Ishikawa (cell line): ENCODE measurements around the gene BARHL1.

Experiments
- CEBPB ChIP-seq: IDR thresholded peaks from 2 replicates; pipeline ENCODE4 v1.6.1; 2012
- CREB1 ChIP-seq: IDR thresholded peaks from 2 replicates; pipeline ENCODE4 v1.6.1; 2012; ENCODE audit warnings: low read depth
- EGR1 ChIP-seq: IDR thresholded peaks from 2 replicates; pipeline ENCODE4 v1.6.1; 2012
- EP300 ChIP-seq: IDR thresholded peaks from 2 replicates; pipeline ENCODE4 v1.6.1; 2012; ENCODE audit warnings: borderline replicate concordance
- FOXM1 ChIP-seq: IDR thresholded peaks from 2 replicates; pipeline ENCODE4 v1.6.1; 2012; ENCODE audit warnings: low read depth, borderline replicate concordance
- MAX ChIP-seq: IDR thresholded peaks from 2 replicates; pipeline ENCODE4 v1.6.1; 2012
- NFIC ChIP-seq: IDR thresholded peaks from 2 replicates; pipeline ENCODE4 v1.6.1; 2012
- RAD21 ChIP-seq: IDR thresholded peaks from 2 replicates; pipeline ENCODE4 v1.6.1; 2012; ENCODE audit warnings: low read depth
- TAF1 ChIP-seq: IDR thresholded peaks from 2 replicates; pipeline ENCODE4 v1.6.1; 2012; ENCODE audit warnings: low read depth, mild to moderate bottlenecking
- TCF12 ChIP-seq: IDR thresholded peaks from 2 replicates; pipeline ENCODE4 v1.6.1; 2012; ENCODE audit warnings: low read depth
- TEAD4 ChIP-seq: IDR thresholded peaks from 2 replicates; pipeline ENCODE4 v1.6.1; 2012
- YY1 ChIP-seq: IDR thresholded peaks from 2 replicates; pipeline ENCODE4 v1.6.1; 2012; ENCODE audit warnings: low read depth
- ZBTB7A ChIP-seq: IDR thresholded peaks from 2 replicates; pipeline ENCODE4 v1.6.1; 2012; ENCODE audit warnings: low read depth
- TF ChIP-seq, protein P1 (sequence below): IDR thresholded peaks from 2 replicates; pipeline ENCODE4 v1.6.1; 2012; ENCODE audit warnings: low read depth, mild to moderate bottlenecking
- TF ChIP-seq, protein P2 (sequence below): IDR thresholded peaks from 2 replicates; pipeline ENCODE4 v1.6.1; 2012

Gene BARHL1

DNA sequence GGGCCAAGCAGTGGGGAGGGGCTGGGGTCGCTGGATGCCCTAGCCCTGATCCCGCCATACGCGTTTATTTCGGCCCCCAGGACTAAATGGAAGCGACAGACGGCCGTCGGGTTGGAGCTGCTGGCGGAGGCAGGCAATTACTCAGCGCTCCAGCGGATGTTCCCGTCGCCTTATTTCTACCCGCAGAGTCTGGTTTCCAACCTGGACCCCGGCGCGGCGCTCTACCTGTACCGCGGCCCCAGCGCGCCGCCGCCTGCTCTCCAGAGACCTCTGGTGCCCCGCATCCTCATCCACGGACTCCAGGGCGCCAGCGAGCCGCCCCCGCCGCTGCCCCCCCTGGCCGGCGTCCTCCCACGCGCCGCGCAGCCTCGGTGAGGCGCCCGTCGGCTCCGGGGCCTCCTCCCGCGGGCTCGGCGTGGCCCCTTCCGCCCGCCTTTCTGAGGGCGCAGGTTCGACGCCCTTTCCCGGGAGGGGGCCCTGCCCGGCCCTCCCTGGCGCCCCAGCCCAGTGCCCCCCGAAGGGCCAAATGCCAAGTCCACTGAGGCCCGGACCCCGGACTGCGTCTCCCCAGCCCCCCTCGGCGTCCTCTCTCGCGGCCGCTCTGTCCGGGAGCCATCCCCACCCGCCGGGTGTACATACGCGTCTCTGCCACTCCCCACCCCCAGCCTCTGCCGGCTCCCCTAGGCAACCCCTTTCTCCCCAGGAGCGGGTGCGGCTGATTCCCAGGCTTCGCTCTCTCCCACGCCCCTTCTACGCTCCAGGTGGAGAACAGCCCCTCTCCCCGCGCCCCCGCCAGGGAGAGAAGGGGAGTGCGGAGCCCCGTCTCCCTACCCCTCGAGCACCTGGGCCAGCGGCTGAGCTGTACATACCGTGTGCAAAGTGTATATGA, 7.0 kb downstream of the BARHL1 start:
- TF ChIP-seq NFIC (no peak), TCF12 (no peak), ZBTB7A (no peak), RAD21 (no peak), MAX (no peak), CEBPB (no peak), EGR1 (no peak), TEAD4 (no peak), EP300 (no peak)
- TF ChIP-seq, protein P1, sequence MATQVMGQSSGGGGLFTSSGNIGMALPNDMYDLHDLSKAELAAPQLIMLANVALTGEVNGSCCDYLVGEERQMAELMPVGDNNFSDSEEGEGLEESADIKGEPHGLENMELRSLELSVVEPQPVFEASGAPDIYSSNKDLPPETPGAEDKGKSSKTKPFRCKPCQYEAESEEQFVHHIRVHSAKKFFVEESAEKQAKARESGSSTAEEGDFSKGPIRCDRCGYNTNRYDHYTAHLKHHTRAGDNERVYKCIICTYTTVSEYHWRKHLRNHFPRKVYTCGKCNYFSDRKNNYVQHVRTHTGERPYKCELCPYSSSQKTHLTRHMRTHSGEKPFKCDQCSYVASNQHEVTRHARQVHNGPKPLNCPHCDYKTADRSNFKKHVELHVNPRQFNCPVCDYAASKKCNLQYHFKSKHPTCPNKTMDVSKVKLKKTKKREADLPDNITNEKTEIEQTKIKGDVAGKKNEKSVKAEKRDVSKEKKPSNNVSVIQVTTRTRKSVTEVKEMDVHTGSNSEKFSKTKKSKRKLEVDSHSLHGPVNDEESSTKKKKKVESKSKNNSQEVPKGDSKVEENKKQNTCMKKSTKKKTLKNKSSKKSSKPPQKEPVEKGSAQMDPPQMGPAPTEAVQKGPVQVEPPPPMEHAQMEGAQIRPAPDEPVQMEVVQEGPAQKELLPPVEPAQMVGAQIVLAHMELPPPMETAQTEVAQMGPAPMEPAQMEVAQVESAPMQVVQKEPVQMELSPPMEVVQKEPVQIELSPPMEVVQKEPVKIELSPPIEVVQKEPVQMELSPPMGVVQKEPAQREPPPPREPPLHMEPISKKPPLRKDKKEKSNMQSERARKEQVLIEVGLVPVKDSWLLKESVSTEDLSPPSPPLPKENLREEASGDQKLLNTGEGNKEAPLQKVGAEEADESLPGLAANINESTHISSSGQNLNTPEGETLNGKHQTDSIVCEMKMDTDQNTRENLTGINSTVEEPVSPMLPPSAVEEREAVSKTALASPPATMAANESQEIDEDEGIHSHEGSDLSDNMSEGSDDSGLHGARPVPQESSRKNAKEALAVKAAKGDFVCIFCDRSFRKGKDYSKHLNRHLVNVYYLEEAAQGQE = no peak

GRCh38 chr9:132590037-132590317, 7.6 kb downstream of the BARHL1 start:
- TF ChIP-seq, protein P1 = no peak
- TF ChIP-seq TAF1 (no peak), NFIC (no peak), ZBTB7A (no peak)

GRCh38 chr9:132590318-132591182, 8.1 kb downstream of the BARHL1 start:
- TF ChIP-seq EP300 (no peak), NFIC (no peak), CEBPB (no peak), YY1 (no peak), FOXM1 (no peak), CREB1 (no peak), MAX (no peak), RAD21 (no peak)
- TF ChIP-seq, protein P2, sequence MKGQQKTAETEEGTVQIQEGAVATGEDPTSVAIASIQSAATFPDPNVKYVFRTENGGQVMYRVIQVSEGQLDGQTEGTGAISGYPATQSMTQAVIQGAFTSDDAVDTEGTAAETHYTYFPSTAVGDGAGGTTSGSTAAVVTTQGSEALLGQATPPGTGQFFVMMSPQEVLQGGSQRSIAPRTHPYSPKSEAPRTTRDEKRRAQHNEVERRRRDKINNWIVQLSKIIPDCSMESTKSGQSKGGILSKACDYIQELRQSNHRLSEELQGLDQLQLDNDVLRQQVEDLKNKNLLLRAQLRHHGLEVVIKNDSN = no peak

- TF ChIP-seq, protein P2 = no peak
- TF ChIP-seq FOXM1 (no peak), TCF12 (no peak), ZBTB7A (no peak), EGR1 (no peak), NFIC (no peak), CREB1 (no peak)
Observed at GRCh38 chr9:132591244-132591643, 8.8 kb downstream of the BARHL1 start.

- no peak for TF ChIP-seq FOXM1
- no peak for TF ChIP-seq RAD21
- no peak for TF ChIP-seq TAF1
- TF ChIP-seq, protein P2 = no peak
- no peak for TF ChIP-seq TCF12
- no peak for TF ChIP-seq EP300
- TF ChIP-seq TEAD4 = no peak
- TF ChIP-seq NFIC = no peak
Observed at GRCh38 chr9:132591751-132592314, 9.4 kb downstream of the BARHL1 start.
